Effector memory CD8-positive, alpha-beta T cell (primary cell): ENCODE results near the gene ANKLE1.

ENCODE experiments used
- ATAC-seq: fragments of 150-1000 bp; cut with Tn5 transposase; replicated peaks from 2 replicates; pipeline ENCODE4 v1.10.0; 2021; ENCODE audit warnings: mild to moderate bottlenecking, moderate library complexity
- DNase-seq, 3 experiments: peaks; one replicate each; pipeline ENCODE4 v3.0.0; 2021
- H3K27ac Mint-ChIP-seq, 2 donors: one replicate each; pipeline ENCODE4 v1.8.0; 2022; ENCODE audit warnings: mild to moderate bottlenecking in 2 of 2, mixed read lengths in 2 of 2, moderate library complexity in 2 of 2
- H3K27me3 Mint-ChIP-seq, 2 donors: one replicate each; pipeline ENCODE4 v1.8.0; 2022; ENCODE audit warnings: mixed read lengths in 2 of 2
- H3K36me3 Mint-ChIP-seq: one replicate; pipeline ENCODE4 v1.8.0; 2022; ENCODE audit warnings: mild to moderate bottlenecking, moderate library complexity, mixed read lengths; ENCODE audit not compliant: insufficient read depth
- H3K4me1 Mint-ChIP-seq, 2 donors: one replicate each; pipeline ENCODE4 v1.8.0; 2022; ENCODE audit warnings: low read depth in 2 of 2, mixed read lengths in 2 of 2
- H3K4me3 Mint-ChIP-seq, 2 donors: one replicate each; pipeline ENCODE4 v1.8.0; 2022; ENCODE audit warnings: mild to moderate bottlenecking in 2 of 2, mixed read lengths in 2 of 2, moderate library complexity in 2 of 2
- H3K9me3 Mint-ChIP-seq, 2 donors: one replicate each; pipeline ENCODE4 v1.8.0; 2022; ENCODE audit warnings: mixed read lengths in 2 of 2

The ANKLE1 gene

DNA sequence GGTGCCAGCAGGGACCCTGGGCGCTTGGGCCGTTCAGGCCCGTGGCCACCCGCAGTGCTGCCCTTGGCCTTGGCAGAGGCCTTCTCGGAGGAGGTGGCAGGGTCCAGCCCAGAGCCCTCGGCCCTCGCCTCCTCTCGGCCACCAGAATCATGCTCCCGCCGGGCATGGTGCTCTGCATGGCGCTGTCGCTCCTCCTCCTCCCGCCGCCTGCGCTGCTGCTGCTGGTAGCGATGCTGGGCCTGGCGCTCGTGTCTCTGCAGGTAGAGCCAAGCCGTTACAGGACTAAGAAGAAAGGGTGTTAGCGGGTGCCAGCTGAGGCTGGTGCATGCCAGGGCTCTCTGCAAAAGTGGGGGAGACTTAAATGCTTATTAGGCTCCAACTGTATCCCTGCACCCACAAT lies 43.4 kb downstream of the ANKLE1 start:
- peaks cover 5% of the 10 kb centered on the region in 2 donors for H3K4me1 Mint-ChIP-seq
- H3K9me3 Mint-ChIP-seq: no peaks in the 10 kb centered on the region
- DNase-seq (no peak), ATAC-seq (no peak)
- H3K27me3 Mint-ChIP-seq: no peaks in the 10 kb centered on the region
- peaks cover 17% of the 10 kb centered on the region for H3K36me3 Mint-ChIP-seq
- H3K27ac Mint-ChIP-seq: no peak overlapping the region
- no peak overlapping the region for H3K4me3 Mint-ChIP-seq

GRCh38 chr19:17325881-17326594 lies 44.3 kb downstream of the ANKLE1 start:
- no peaks in the 10 kb centered on the region for H3K9me3 Mint-ChIP-seq
- H3K4me1 Mint-ChIP-seq: peaks cover 5 to 10% of the 10 kb centered on the region in 2 donors
- DNase-seq (no peak), ATAC-seq (no peak)
- peaks cover 8% of the 10 kb centered on the region for H3K36me3 Mint-ChIP-seq
- no peak overlapping the region for H3K27ac Mint-ChIP-seq
- H3K4me3 Mint-ChIP-seq: no peak overlapping the region
- H3K27me3 Mint-ChIP-seq: no peaks in the 10 kb centered on the region

DNA sequence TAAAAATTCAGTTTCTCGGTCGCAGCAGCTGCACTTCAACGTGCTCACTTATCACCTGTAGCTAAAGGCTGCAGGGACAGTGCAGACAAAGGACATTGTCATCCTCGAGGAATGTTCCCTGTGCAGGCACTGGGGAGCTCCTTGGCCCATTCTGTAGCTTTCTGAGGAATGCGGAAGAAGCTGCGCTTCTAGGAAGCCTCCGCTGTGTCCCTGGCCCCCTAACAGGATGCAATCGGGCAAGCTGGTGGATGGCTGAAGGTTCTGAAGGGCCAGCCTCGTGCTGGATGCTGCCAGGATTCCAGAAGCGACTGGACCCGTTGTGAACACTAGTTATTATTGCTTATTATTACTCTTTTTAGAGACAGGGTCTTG lies 44.9 kb downstream of the ANKLE1 start:
- Mint-ChIP-seq H3K27ac (no peak overlapping the region), H3K27me3 (no peaks in the 10 kb centered on the region), H3K4me3 (peak overlapping the region in 1 of 2 donors; percentile 31), H3K36me3 (peaks cover 3% of the 10 kb centered on the region), H3K4me1 (peaks cover 5 to 10% of the 10 kb centered on the region in 2 donors), H3K9me3 (no peaks in the 10 kb centered on the region)
- no peak for ATAC-seq
- no peak for DNase-seq

DNA sequence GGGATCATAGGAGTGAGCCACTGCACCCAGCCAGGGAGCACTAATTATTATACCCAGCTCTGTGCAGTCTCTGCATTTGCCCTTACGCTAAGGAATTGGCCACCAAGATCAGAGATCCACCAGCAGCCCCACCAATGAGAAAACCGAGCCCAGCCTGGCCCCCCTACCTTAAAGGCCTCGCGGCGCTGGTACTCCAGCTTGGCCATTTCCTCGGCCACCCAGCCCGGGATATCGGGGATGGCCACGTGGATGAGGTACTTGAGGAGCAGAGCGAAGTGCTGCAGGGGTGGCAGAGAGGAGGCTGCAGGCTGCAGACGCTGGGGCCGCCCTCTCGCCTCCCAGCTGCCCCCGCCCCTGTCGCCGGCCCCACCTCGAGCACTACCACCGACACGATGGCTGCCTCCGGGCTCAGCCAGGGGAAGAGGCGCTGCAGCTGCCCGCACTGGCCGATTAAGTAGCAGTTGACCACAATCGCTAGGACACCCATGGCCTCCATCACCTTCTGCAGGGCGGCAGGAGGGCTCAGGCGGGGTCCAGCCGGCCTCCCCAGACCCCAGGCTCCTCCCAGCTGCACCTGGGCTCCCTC lies 45.5 kb downstream of the ANKLE1 start:
- no peaks in the 10 kb centered on the region for H3K27me3 Mint-ChIP-seq
- no peaks in the 10 kb centered on the region for H3K9me3 Mint-ChIP-seq
- peaks cover 5 to 10% of the 10 kb centered on the region in 2 donors for H3K4me1 Mint-ChIP-seq
- DNase-seq: no peak
- no peak for ATAC-seq
- H3K4me3 Mint-ChIP-seq: peak overlapping the region in 1 of 2 donors; percentile 31
- no peak overlapping the region for H3K27ac Mint-ChIP-seq
- H3K36me3 Mint-ChIP-seq: peaks cover 3% of the 10 kb centered on the region

GRCh38 chr19:17327654-17328516 lies 46.2 kb downstream of the ANKLE1 start:
- peak overlapping the region in 1 of 2 donors; percentile 41 for H3K27ac Mint-ChIP-seq

DNA sequence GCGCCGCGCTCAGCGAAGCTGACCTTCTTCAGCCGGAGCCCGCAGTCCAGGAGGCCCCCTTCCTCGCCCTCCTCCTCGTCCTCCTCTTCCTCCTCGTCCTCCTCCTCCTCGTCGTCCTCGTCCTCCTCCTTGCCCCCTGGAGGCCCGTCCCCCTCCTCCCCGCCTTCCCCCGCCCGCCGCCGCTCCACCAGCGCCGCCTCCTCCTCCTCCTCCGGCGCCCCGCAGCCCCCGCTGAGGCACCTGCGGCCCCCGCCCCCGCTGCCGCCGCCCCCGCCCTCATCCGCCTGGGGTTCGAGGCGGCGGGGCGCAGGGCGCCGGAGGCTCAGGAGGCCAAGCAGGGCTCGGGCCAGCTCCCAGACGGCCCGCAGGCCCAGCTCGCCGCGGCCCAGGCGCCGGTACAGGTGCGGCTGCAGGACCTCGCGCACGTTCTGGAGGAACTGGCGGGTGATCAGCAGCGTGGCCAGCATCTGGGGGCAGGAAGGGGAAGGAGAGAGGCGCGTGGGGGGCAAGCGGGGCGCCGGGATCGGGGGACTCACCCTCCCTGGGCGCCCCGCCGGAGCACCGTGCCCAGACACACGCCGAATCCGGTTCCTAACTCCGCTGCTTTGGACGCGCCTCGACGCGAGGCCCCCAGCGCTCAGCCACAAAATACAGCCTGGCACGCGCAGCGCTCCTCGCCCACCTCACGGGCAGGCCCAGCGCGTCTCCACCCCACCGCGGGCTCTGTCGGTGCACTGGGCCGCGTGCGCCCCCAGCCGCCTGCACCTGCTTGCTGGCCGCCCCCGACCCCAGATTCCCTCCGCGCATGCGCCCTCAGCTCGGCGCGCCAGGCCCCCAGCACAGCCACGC lies 47.0 kb downstream of the ANKLE1 start:
- ATAC-seq: peak; percentile 45
- Mint-ChIP-seq H3K9me3 (no peaks in the 10 kb centered on the region), H3K27me3 (no peaks in the 10 kb centered on the region), H3K27ac (no peak overlapping the region), H3K36me3 (no peaks in the 10 kb centered on the region), H3K4me1 (peaks cover 11 to 13% of the 10 kb centered on the region in 2 donors), H3K4me3 (peak overlapping the region; percentile 76 to 83)
- DNase-seq: no peak

More at GRCh38 chr19:17327654-17328516, 46.2 kb downstream of the ANKLE1 start:
- H3K4me3 Mint-ChIP-seq: peak overlapping the region; percentile 76 to 83
- ATAC-seq: peak; percentile 75
- DNase-seq: no peak
- H3K36me3 Mint-ChIP-seq: no peaks in the 10 kb centered on the region
- H3K9me3 Mint-ChIP-seq: no peaks in the 10 kb centered on the region
- peaks cover 7 to 8% of the 10 kb centered on the region in 2 donors for H3K4me1 Mint-ChIP-seq
- no peaks in the 10 kb centered on the region for H3K27me3 Mint-ChIP-seq

DNA sequence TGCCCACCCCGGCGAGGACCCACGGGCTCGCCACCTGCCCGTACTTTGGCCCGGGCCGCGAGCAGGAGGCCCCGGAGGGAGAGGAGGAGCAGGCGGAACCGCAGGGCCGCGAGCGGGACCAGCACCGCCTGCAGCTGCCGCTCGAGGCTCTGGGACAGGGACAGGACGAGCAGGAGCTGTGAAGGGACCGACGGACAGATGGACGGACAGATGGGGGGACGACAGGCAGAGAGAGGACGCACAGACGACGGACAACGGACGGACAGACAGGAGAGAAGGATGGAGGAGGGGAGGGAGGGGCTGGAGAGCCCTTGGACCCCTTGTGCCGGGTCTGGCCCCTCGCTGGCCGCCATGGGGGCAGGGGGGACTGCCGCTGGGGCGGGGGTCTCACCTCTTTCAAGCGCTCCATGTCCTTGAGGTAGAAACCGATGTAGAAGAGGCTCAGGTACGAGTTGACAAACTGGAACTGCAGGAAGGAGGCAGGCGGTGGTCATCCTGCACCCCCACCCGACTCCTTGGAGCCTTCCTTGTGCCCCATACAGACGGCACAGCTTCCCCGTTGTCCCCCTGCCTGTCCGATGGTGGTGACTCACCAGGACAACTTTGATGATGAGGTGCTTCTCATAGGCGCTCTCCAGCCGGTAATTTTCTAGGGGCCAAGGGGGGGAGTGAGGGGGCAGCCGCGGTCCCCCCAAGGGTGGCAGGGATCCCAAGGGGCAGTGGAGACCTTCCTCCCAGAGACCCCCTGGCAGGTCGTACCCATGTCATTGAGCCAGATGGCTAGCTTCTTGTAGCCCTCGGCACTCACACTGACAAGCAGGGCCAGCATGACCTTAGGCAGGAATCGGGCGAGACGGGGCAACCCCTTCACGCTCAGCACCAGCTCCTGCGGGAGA lies 47.9 kb downstream of the ANKLE1 start:
- Mint-ChIP-seq H3K9me3 (no peaks in the 10 kb centered on the region), H3K27ac (no peak overlapping the region), H3K36me3 (no peaks in the 10 kb centered on the region), H3K4me1 (peaks cover 14 to 16% of the 10 kb centered on the region in 2 donors), H3K4me3 (peak overlapping the region; percentile 76 to 83), H3K27me3 (no peaks in the 10 kb centered on the region)
- ATAC-seq (no peak), DNase-seq (no peak)

DNA sequence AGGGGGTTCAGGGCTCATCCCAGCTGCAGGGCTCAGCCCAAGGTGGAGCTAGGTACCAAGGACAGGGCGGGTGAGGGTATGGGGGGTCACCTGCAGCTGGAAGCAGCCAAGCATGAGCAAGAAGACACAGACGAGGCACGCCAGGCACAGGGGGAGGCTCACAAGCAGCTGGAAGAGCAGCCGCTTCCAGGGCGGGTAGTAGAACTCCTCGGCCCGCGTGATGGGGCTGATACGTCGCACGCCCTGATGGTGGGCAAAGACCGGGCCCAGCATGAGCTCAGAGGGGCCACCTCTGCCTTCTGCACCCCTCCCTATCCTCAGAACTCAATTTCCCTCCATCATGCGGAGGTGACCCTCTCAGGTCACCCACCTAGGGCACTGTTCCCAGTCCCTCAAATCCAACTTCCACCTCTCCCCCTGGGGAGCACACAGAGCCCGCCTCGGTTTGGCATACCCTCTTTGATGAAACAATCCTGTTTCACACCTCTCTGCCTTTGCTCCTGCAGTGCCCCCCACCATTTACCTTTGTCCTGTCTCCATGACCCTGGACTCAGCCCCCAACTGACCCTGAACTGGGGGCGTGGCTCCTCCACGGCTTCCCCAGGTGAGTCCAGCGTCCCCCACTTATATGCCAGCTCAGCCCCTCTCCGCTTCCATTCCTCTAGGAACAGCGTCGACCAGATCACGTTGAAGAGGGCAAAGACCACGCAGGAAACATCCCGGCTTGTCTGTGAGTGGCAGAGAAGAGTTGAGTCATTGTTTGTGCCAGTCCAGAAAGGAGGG lies 48.8 kb downstream of the ANKLE1 start:
- no peak overlapping the region for H3K27ac Mint-ChIP-seq
- no peaks in the 10 kb centered on the region for H3K36me3 Mint-ChIP-seq
- H3K9me3 Mint-ChIP-seq: no peaks in the 10 kb centered on the region

DNA sequence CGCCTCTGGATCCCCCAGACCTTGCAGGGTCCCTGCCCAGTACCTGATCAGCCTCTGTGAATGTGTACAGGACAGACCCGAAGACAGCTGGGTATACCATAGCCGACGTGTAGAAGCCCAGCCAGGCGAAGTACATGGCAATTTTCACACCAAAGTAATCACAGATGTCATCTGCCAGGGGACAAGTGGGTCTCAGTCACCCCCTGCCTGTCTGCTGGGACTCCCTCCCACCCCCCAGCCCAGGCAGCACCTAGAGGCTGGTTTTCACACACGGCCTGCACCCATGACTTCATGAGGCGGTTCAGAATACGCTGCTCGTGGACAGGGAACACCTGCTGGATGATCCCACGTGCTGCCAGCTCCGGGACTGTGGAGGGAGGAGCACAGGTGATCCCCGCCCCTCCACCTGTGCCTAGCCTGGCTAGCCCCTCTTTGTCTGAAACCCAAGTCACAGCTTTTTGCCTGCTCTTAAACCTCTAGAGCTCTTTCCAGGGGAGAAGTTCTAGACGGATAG lies 49.4 kb downstream of the ANKLE1 start:
- ATAC-seq: no peak
- Mint-ChIP-seq H3K4me3 (peak overlapping the region; percentile 50 to 57), H3K36me3 (no peaks in the 10 kb centered on the region), H3K4me1 (peaks cover 22% of the 10 kb centered on the region in 2 donors), H3K27ac (no peak overlapping the region), H3K27me3 (no peaks in the 10 kb centered on the region), H3K9me3 (no peaks in the 10 kb centered on the region)
- DNase-seq: no peak

More for the DNA sequence above, 48.8 kb downstream of the ANKLE1 start:
- DNase-seq (no peak), ATAC-seq (no peak)
- no peaks in the 10 kb centered on the region for H3K27me3 Mint-ChIP-seq
- peaks cover 21 to 22% of the 10 kb centered on the region in 2 donors for H3K4me1 Mint-ChIP-seq
- H3K4me3 Mint-ChIP-seq: peak overlapping the region; percentile 76 to 83

DNA sequence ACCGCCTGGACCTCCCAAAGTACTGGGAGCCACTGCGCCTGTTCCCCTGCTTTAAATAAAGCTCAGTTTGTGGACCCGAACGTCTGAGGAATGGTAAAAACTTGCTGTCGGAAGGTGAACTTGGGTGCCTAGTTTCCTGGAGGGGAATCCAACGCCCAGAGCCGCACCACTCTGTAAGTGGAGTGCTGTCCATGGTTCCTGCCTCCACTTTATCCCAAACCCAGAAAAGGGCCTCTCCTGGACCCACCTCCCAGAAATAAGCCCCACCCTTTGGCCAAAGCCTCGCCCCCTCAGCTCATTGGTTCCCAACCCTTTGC lies 50.6 kb downstream of the ANKLE1 start:
- no peak overlapping the region for H3K27ac Mint-ChIP-seq
- DNase-seq (no peak), ATAC-seq (no peak)
- H3K36me3 Mint-ChIP-seq: no peaks in the 10 kb centered on the region
- peaks cover 30 to 31% of the 10 kb centered on the region in 2 donors for H3K4me1 Mint-ChIP-seq
- no peak overlapping the region for H3K4me3 Mint-ChIP-seq
- no peaks in the 10 kb centered on the region for H3K27me3 Mint-ChIP-seq
- no peaks in the 10 kb centered on the region for H3K9me3 Mint-ChIP-seq

DNA sequence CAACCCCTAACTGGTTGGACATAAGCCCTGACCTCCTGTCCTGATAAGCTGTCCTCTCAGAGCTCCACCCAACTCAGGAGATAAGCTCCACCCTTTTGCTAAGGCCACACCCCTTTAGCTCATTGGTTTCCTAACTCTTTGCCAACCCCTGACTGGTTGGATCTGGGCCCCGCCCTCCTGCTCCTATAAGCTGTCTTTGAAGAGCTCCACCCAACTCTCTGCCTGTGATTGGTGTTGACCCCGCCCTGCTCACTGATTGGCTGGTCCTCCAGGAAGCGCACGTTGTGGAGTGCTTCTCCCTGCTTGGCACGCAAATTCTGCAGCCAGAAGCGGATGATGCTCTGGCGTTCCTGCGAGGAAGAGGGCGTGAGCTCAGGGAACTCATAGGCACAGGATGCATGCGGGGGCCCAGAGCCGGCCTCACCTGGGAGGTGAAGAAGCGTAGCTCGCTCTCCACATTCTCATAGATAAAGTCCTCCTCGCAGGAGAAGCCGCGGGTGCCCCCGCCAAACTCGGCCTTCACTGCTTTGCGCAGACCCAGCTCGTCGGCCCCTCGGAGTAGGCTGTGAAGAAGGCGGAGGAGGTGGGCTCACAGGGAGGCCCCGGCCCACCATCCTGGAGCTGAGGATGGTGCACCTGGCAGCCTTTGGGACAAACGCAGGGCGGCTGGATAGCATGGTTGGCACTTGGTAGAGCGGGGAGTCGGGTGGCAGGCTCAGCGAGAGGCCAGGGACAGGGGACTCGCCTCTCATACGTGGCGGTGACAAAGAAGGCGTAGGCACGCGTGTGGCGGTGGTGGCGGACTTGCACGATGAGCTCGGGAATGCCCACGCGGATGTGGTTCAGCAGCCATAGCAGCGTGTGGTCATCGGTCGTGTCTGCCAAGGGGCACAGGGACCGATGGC lies 51.2 kb downstream of the ANKLE1 start:
- peaks cover 34 to 37% of the 10 kb centered on the region in 2 donors for H3K4me1 Mint-ChIP-seq
- DNase-seq (no peak), ATAC-seq (no peak)
- no peaks in the 10 kb centered on the region for H3K9me3 Mint-ChIP-seq
- no peaks in the 10 kb centered on the region for H3K36me3 Mint-ChIP-seq
- H3K27ac Mint-ChIP-seq: peak overlapping the region; percentile 29 to 35
- peak overlapping the region; percentile 49 to 57 for H3K4me3 Mint-ChIP-seq
- no peaks in the 10 kb centered on the region for H3K27me3 Mint-ChIP-seq
